GM12872 (cell line): ENCODE results near the gene ADAMTS14.

Experiments used
- TF ChIP-seq, protein P1 (sequence below): IDR thresholded peaks from 3 replicates; pipeline ENCODE4 v1.5.1; 2011; ENCODE audit warnings: low read depth, mild to moderate bottlenecking, low read length, moderate library complexity; ENCODE audit not compliant: insufficient read depth

Gene ADAMTS14

DNA sequence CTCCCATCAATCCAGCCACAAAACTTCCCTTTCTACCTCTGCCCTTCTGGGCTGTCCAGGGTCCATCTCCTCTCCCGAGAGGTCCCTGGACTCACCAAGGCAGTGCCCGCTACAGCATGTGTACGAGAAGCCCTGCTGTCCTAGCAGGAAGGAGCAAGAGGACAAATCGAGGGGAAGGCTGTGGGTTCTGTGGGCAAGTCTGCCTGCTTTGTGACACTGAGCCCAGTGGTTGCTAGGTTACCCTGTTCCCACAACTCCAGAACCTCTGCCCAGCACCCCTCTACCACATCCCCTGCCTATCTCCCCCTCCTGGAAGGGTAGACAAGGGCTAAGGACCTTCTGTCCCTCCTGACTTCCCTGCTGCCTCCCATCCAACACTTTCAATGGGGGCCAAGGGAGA lies 112.9 kb downstream of the ADAMTS14 start, which contains the start of gene TBATA:
TBATA (minus strand) TSS at position 188 of the 400 bp plus-strand sequence. CDS start 1,998 bp downstream, outside the sequence.
- TF ChIP-seq, protein P1, sequence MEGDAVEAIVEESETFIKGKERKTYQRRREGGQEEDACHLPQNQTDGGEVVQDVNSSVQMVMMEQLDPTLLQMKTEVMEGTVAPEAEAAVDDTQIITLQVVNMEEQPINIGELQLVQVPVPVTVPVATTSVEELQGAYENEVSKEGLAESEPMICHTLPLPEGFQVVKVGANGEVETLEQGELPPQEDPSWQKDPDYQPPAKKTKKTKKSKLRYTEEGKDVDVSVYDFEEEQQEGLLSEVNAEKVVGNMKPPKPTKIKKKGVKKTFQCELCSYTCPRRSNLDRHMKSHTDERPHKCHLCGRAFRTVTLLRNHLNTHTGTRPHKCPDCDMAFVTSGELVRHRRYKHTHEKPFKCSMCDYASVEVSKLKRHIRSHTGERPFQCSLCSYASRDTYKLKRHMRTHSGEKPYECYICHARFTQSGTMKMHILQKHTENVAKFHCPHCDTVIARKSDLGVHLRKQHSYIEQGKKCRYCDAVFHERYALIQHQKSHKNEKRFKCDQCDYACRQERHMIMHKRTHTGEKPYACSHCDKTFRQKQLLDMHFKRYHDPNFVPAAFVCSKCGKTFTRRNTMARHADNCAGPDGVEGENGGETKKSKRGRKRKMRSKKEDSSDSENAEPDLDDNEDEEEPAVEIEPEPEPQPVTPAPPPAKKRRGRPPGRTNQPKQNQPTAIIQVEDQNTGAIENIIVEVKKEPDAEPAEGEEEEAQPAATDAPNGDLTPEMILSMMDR = no peak

DNA sequence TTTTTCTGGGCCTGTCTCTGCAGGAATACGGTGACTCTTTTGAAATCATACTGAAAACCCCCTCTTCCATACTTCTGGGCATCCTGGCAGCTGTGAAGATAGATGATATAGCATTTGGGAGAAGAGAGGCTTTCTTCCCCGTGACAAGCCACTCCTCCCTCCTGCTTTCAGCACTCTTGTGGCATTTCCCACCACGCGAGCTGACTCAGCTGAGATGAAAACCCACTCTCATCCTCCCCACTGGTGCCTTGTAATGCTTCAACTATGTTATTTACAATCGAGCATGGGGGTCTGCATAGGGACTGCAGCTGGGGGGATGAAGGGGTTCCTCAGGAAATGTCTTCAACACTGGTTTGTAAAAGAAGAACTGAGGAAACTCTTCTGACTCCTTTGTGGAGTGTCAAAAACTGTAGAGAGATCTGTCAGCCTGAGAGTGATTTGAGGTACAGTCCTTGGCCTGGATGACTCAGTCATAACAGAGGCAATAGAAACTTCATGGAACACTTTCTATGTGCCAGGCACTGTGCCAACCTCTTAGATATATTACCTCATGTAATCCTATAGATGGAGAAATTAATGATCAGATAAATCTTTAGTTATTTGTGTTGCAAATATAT lies 114.6 kb downstream of the ADAMTS14 start:
- TF ChIP-seq, protein P1 = no peak

DNA sequence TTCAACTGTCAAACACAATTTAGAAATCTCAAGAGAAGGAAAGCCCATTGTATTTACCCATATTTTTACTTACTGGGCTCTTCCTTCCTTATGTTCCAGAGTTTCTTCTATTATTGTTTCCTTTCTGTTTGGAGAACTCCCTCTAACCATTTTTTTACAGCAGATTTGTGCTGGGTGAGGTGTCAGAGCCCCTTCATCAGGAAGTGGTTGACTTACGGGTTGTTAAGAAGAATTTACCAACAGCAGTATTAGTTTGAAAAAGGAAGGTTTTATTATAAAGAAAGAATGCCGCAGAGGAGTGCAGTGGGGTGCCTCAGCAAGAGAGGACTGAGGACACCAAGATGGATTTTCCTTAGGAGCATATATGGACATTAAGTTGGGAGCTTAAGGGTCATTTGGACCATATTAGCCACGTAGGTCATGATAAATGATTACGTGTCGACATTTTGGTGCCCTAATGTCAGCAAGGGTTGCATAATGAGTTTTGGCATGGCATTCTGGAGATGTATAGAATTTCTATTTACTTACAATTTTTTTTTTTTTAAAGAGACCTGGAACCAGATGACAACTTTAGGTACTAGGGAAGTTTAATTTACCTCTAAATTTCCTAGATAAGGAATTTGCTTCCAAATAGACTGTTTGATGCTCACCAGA lies 119.2 kb downstream of the ADAMTS14 start:
- TF ChIP-seq, protein P1 = no peak

DNA sequence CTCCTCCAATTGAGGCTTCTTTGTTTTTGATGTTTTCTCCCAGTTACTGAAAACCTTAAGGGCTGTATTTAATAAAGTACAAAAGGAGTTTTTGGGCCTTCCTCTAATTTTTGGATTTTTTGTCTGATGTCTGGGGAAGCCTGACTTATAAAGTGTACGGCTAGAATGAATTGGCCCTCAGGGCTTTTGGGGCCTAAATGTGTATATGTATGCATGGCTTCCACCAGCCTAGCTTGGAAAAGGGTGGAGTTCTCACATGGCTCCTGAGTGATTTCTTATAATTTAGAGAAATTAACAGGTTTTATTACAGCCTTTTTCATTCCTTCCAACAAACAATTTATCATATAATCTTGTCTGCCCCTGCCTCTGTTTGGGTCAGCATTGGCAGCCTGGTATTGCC lies 123.3 kb downstream of the ADAMTS14 start:
- TF ChIP-seq, protein P1 = no peak

DNA sequence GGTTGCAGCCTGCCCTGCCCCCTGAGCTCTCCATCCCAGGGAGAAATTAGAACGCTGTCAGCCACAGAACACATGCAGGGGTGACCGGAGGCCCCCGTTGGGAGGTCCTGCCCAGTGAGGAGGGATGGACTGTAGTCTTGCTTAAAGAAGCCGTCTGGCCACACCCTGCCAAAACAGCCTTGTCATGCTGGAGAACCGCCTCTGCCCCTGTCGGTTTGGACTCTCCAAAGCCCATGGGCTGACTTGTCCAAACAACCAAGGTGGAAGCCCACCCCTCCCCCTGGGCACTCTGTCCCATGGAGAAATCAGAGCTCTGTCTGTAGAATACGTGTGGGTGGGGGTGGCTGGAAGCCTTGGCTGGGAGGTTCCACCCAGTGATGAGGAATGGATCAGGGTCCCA lies 125.5 kb downstream of the ADAMTS14 start:
- TF ChIP-seq, protein P1 = no peak

DNA sequence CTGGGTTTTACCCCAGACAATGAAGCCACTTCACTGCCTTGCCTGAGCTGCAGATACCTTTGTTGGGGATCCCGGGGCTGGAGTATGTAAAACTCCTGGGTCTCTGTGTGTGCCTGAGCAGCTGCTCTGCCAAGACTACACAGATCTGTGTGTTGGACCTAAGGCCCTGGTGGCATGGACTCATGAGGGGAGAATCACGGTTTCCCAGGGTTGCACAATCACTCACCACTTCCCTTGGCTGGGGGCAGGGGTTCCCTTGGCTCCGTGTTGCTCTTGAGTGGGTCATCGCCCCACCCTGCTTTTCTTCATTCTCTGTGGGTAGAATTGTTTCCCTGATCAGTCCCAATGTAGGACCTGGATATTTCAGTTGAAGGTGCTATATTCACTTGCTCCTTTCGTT lies 126.8 kb downstream of the ADAMTS14 start:
- TF ChIP-seq, protein P1 = no peak

DNA sequence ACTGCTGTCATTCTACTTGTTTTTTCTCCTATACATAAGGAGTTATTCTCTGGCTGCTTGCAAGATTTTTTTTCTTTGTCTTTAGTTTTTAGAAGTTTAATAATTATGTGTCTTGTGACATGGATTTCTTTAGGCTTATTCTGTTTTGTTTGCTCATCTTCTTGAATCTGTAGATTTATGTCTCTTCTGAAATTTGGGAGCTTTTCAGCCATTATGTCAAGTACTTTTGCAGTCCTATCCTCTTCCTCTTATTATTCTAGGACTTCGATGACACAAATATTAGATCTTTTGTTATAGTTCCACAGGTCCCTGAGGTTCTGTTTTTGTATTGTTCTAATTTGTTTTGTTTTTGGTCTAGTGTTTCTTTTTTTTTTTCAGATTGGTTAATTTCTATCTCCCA lies 129.5 kb downstream of the ADAMTS14 start:
- TF ChIP-seq, protein P1 = no peak
